Hepatocyte (in vitro differentiated cells): ENCODE measurements around the gene PHF23. TPM values are rescaled to one million over a fixed set of nuclear protein-coding genes. Genes with fewer than 3 reads are reported as not detected.
A peak's percentile ranks its signal among the peaks of the same experiment; 100 is the strongest.

Experiments
- DNase-seq: peaks from one replicate; pipeline ENCODE4 v3.0.0-alpha.2; 2016; ENCODE audit warnings: low spot score
- H2AFZ ChIP-seq: fragments of 200-600 bp; sonication (generic); 2 replicates; pipeline ENCODE4 v1.6.0; 2016; ENCODE audit warnings: antibody characterized with exemption, mild to moderate bottlenecking
- H3K27ac ChIP-seq: fragments of 200-600 bp; sonication (generic); 2 replicates; pipeline ENCODE4 v1.5.1; 2016; ENCODE audit warnings: mild to moderate bottlenecking
- H3K27me3 ChIP-seq: fragments of 200-600 bp; sonication (generic); 2 replicates; pipeline ENCODE4 v1.6.1; 2016
- H3K36me3 ChIP-seq: fragments of 200-600 bp; sonication (generic); replicated peaks from 2 replicates; pipeline ENCODE4 v1.5.1; 2016; ENCODE audit warnings: low read depth; ENCODE audit not compliant: insufficient read depth
- H3K4me1 ChIP-seq: fragments of 200-600 bp; sonication (generic); 2 replicates; pipeline ENCODE4 v1.5.1; 2016; ENCODE audit warnings: mild to moderate bottlenecking, moderate library complexity; ENCODE audit not compliant: insufficient read depth
- H3K4me2 ChIP-seq: fragments of 200-600 bp; sonication (generic); 2 replicates; pipeline ENCODE4 v1.6.0; 2016
- H3K4me3 ChIP-seq: fragments of 200-600 bp; sonication (generic); 2 replicates; pipeline ENCODE4 v1.5.1; 2016; ENCODE audit warnings: mild to moderate bottlenecking
- H3K79me2 ChIP-seq: fragments of 200-600 bp; sonication (generic); 2 replicates; pipeline ENCODE4 v1.6.0; 2017; ENCODE audit warnings: mild to moderate bottlenecking
- H3K9me2 ChIP-seq: fragments of 200-600 bp; sonication (generic); replicated peaks from 2 replicates; pipeline ENCODE4 v1.6.0; 2017; ENCODE audit warnings: mild to moderate bottlenecking; ENCODE audit not compliant: insufficient read depth
- H3K9me3 ChIP-seq: fragments of 200-600 bp; sonication (generic); 2 replicates; pipeline ENCODE4 v1.5.1; 2016; ENCODE audit warnings: low read depth, mild to moderate bottlenecking
- H4K20me1 ChIP-seq: fragments of 200-600 bp; sonication (generic); 2 replicates; pipeline ENCODE4 v1.6.0; 2016; ENCODE audit warnings: mild to moderate bottlenecking; ENCODE audit not compliant: insufficient read depth, poor library complexity, severe bottlenecking
- EZH2 ChIP-seq: fragments of 200-600 bp; sonication (generic); IDR thresholded peaks from 2 replicates; pipeline ENCODE4 v1.6.1; 2016; ENCODE audit warnings: antibody characterized with exemption, mild to moderate bottlenecking, borderline replicate concordance
- EZH2phosphoT487 ChIP-seq: fragments of 200-600 bp; sonication (generic); IDR thresholded peaks from one replicate; pipeline ENCODE4 v1.6.1; 2018; ENCODE audit warnings: antibody characterized with exemption, mild to moderate bottlenecking, low read depth, moderate library complexity; ENCODE audit not compliant: unreplicated experiment, severe bottlenecking
- WGBS: methylation state at CpG from one replicate; pipeline ENCODE4 v1.1.6; 2016; ENCODE audit warnings: low lambda C conversion rate; ENCODE audit errors: missing lambda C conversion rate; 5-methylcytosine and 5-hydroxymethylcytosine counted together
- polyA plus RNA-seq: library from polyadenylated mRNA; unstranded; fragments of >200 nt; fragmentation: Nextera tagmentation; extraction: Ambion mirVana; gene quantifications from 2 replicates; pipeline ENCODE4 v1.2.1, GENCODE V29; 2016
- total RNA-seq: library from RNA; depleted of rRNA; stranded (reverse); fragments of >200 nt; gene quantifications from 2 replicates; pipeline ENCODE4 v1.2.3, GENCODE V29; 2014
- TF ChIP-seq, protein P1 (sequence below): fragments of 200-600 bp; sonication (generic); IDR thresholded peaks from 2 replicates; pipeline ENCODE4 v1.5.1; 2016; ENCODE audit warnings: antibody characterized with exemption, mild to moderate bottlenecking; ENCODE audit not compliant: poor library complexity

The PHF23 gene
- total and polyA plus RNA-seq, 2 experiments from 2014 or later, result 53.9 to 78.6 TPM

DNA sequence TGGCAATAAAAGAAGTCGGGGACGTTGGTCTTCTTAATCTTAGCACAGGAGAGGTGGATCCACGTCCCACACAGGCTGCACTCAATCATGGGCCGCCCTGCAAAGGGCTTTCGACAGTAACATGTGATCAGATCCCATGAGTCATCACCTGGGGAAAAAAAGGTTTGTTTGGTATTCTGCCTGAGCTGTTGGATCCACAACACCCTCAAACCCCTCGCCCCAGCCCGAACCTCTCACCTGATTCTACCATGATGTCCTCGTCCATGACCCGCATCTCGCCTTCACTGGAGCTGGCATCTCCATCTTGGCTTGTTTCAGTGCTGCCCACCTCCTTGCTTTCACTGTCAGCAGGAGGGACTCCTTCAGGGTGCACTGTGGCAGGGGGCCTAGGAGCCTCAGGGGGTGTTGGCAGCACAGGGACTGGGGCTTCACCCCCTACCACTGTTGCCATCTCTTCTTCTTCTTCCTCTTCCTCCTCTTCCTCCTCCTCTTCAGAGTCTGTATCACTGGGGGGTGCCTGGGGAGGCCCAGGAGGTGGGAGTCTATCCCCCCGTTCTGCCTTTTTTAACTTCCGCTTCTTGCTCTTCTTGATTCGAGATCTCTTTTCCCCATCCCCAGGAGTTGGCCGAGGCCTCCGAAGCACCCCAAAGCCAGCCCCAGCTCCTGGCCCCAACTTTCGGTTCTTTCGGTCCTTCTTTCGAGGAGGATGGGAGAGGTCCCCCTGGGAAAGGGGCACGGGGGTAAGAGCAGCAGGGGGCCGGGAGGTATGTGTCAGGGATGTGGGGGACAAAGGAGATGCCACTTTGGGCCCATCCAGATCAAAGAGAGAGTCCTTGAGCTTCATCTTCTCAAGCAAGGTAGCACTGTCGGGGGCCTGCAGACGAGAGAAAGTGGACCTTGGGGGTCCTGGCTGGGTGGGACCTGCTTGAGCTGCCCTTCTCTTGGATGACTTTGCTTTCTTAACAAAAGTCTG, 3.3 kb downstream of the PHF23 start:
- H3K4me3 ChIP-seq, result no peak overlapping the region
- no peak overlapping the region for H2AFZ ChIP-seq
- H4K20me1 ChIP-seq, result peaks cover 21% of the 10 kb centered on the region
- H3K4me2 ChIP-seq, result peak overlapping the region; percentile 92
- H3K27ac ChIP-seq, result peak overlapping the region; percentile 97
- no peak for TF ChIP-seq EZH2
- no peaks in the 10 kb centered on the region for H3K9me2 ChIP-seq
- peak; percentile 73 for DNase-seq
- no peaks in the 10 kb centered on the region for H3K36me3 ChIP-seq
- peaks cover 84% of the 10 kb centered on the region for H3K79me2 ChIP-seq
- no peaks in the 10 kb centered on the region for H3K9me3 ChIP-seq
- 84% methylated on average over 22 of the region's 22 CpGs for WGBS
- H3K4me1 ChIP-seq, result peaks cover 40% of the 10 kb centered on the region
- H3K27me3 ChIP-seq, result no peaks in the 10 kb centered on the region

DNA sequence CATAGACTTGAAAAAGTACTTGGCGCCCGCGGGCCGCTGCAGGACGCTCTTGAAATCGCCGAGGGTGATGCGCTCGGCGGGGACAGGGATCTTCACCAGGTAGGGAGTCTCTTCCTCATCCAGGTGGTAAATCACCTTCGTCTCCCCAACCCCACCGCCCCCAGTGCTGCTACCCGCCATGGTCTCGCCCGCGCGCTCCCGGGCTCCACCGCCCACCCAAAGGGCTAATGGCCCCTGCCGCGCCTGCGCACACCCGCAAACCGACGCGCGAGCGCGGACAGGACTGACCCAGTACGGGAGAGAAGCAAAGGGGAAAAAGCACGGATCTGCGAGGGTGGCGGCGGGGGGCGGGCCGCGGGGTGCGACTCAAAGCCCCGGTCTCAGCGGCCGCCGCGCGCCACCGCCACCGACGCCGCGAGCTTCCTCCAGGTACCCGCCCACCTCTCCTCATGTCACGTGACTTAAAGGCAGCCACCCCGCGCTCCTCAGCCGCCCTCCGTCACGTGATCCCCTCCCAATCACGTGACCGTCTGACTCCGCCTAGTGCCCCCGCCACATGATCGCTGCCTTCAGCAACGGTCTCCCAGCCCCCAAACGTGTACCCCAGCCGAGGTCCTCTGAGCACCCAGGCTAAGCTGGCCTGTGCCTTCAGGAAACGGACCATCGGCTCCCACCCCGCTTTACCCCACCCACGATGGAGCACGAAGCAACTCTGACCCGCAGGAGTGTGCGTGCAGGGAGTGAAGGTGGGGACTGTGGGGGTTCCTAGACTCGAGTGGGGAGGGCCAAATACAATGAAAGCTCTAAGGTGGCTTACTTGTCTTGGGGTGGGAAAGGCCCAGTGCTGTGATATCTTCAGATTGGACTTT, 4.9 kb downstream of the PHF23 start, which contains the start of gene DVL2:
Gene DVL2, minus strand, starts transcription at position 435 of the 869 bp plus-strand sequence. Its CDS starts 255 bp downstream, at position 180.
- no peaks in the 10 kb centered on the region for H3K27me3 ChIP-seq
- peak within 1 kb of the TSS; percentile 97 for H3K27ac ChIP-seq
- WGBS, result 5% methylated on average over 31 of the region's 72 CpGs
- peak; percentile 98 for DNase-seq
- H3K9me3 ChIP-seq, result no peaks in the 10 kb centered on the region
- H3K4me2 ChIP-seq, result peak within 1 kb of the TSS; percentile 92
- TF ChIP-seq, protein P1, sequence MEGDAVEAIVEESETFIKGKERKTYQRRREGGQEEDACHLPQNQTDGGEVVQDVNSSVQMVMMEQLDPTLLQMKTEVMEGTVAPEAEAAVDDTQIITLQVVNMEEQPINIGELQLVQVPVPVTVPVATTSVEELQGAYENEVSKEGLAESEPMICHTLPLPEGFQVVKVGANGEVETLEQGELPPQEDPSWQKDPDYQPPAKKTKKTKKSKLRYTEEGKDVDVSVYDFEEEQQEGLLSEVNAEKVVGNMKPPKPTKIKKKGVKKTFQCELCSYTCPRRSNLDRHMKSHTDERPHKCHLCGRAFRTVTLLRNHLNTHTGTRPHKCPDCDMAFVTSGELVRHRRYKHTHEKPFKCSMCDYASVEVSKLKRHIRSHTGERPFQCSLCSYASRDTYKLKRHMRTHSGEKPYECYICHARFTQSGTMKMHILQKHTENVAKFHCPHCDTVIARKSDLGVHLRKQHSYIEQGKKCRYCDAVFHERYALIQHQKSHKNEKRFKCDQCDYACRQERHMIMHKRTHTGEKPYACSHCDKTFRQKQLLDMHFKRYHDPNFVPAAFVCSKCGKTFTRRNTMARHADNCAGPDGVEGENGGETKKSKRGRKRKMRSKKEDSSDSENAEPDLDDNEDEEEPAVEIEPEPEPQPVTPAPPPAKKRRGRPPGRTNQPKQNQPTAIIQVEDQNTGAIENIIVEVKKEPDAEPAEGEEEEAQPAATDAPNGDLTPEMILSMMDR, result no peak
- TF ChIP-seq EZH2phosphoT487, result no peak
- no peak for TF ChIP-seq EZH2
- peaks cover 28% of the 10 kb centered on the region for H3K4me1 ChIP-seq
- H3K79me2 ChIP-seq, result peaks cover 89% of the 10 kb centered on the region
- H3K4me3 ChIP-seq, result peak within 1 kb of the TSS; percentile 88
- peaks cover 32% of the 10 kb centered on the region for H4K20me1 ChIP-seq
- peak within 1 kb of the TSS; percentile 43 for H2AFZ ChIP-seq
- no peaks in the 10 kb centered on the region for H3K36me3 ChIP-seq
- no peaks in the 10 kb centered on the region for H3K9me2 ChIP-seq

DNA sequence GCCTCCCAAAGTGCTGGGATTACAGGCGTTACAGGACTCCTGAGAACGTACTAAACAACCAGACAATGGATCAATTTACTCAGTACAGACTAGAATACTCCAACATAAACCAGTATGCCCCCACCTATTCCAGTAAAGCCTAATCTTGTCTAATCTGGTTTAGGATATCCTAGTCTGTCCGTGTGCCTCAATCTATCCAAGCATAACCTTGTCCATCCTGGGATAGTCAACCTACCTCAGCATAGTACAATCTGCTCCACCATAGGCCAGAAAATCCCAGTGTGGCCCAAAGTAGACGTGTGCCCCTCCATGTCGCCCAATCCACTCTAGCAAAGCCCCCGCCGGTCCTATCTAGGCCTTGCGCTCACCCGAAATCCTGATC, 5.6 kb downstream of the PHF23 start:
- H3K79me2 ChIP-seq, result peaks cover 90% of the 10 kb centered on the region
- no peak for TF ChIP-seq EZH2phosphoT487
- TF ChIP-seq EZH2, result no peak
- TF ChIP-seq, protein P1, result no peak
- H3K36me3 ChIP-seq, result no peaks in the 10 kb centered on the region
- H3K9me3 ChIP-seq, result no peaks in the 10 kb centered on the region
- H2AFZ ChIP-seq, result peak overlapping the region; percentile 43
- DNase-seq, result no peak
- H3K4me1 ChIP-seq, result peaks cover 29% of the 10 kb centered on the region
- H3K4me3 ChIP-seq, result peak overlapping the region; percentile 88
- H3K27ac ChIP-seq, result peak overlapping the region; percentile 97
- WGBS, result 4% methylated on average over 9 of the region's 9 CpGs
- H4K20me1 ChIP-seq, result peaks cover 37% of the 10 kb centered on the region
- no peaks in the 10 kb centered on the region for H3K27me3 ChIP-seq
- H3K4me2 ChIP-seq, result peak overlapping the region; percentile 92
- H3K9me2 ChIP-seq, result no peaks in the 10 kb centered on the region
